Loucy (cell line): ENCODE measurements around the gene B4GALNT3.

Experiments used
- H2AFZ ChIP-seq: fragments of 200-600 bp; sonication (generic); 2 replicates; pipeline ENCODE4 v1.6.0; 2016; ENCODE audit warnings: antibody characterized with exemption, mild to moderate bottlenecking, low read length, moderate library complexity
- H3F3A ChIP-seq: fragments of 200-600 bp; 2 replicates; pipeline ENCODE4 v1.6.0; 2016; ENCODE audit warnings: antibody characterized with exemption, low read depth, mild to moderate bottlenecking
- H3K27me3 ChIP-seq: fragments of 200-600 bp; sonication (generic); 2 replicates; pipeline ENCODE4 v1.6.1; 2014; ENCODE audit warnings: low read length, mild to moderate bottlenecking; ENCODE audit not compliant: insufficient read depth, poor library complexity, severe bottlenecking
- H3K36me3 ChIP-seq: fragments of 200-600 bp; sonication (generic); 2 replicates; pipeline ENCODE4 v1.6.1; 2016; ENCODE audit warnings: low read length; ENCODE audit not compliant: insufficient read depth
- H3K4me1 ChIP-seq: fragments of 200-600 bp; sonication (generic); 2 replicates; pipeline ENCODE4 v1.5.1; 2014; ENCODE audit warnings: low read length, mild to moderate bottlenecking; ENCODE audit not compliant: insufficient read depth, poor library complexity, severe bottlenecking
- H3K4me2 ChIP-seq: fragments of 200-600 bp; sonication (generic); 2 replicates; pipeline ENCODE4 v1.6.0; 2014; ENCODE audit warnings: antibody characterized with exemption, low read length, low read depth, mild to moderate bottlenecking; ENCODE audit not compliant: poor library complexity, severe bottlenecking
- H3K4me3 ChIP-seq: fragments of 200-600 bp; sonication (generic); 2 replicates; pipeline ENCODE4 v1.5.1; 2014; ENCODE audit warnings: low read length, mild to moderate bottlenecking, mixed read lengths; ENCODE audit not compliant: poor library complexity, severe bottlenecking
- H3K79me2 ChIP-seq: fragments of 200-600 bp; sonication (generic); 2 replicates; pipeline ENCODE4 v1.6.1; 2014; ENCODE audit warnings: low read length; ENCODE audit not compliant: insufficient read depth
- H3K9ac ChIP-seq: fragments of 200-600 bp; sonication (generic); 2 replicates; pipeline ENCODE4 v1.6.0; 2014; ENCODE audit warnings: mild to moderate bottlenecking, low read depth, low read length, moderate library complexity; ENCODE audit not compliant: poor library complexity, severe bottlenecking
- H3K9me2 ChIP-seq: fragments of 200-600 bp; sonication (generic); replicated peaks from 2 replicates; pipeline ENCODE4 v1.6.1; 2016; ENCODE audit warnings: low read depth, low read length, mixed read lengths
- H3K9me3 ChIP-seq: fragments of 200-600 bp; sonication (generic); 2 replicates; pipeline ENCODE4 v1.6.1; 2014; ENCODE audit warnings: mild to moderate bottlenecking, antibody characterized with exemption, low read length, low read depth; ENCODE audit not compliant: insufficient read depth
- H4K20me1 ChIP-seq: fragments of 200-600 bp; sonication (generic); 2 replicates; pipeline ENCODE4 v1.6.0; 2014; ENCODE audit warnings: antibody characterized with exemption, low read length, mild to moderate bottlenecking; ENCODE audit not compliant: insufficient read depth, poor library complexity, severe bottlenecking
- CTCF ChIP-seq: fragments of 200-600 bp; sonication (generic); conservative IDR thresholded peaks from 2 replicates; pipeline ENCODE4 v1.5.1; 2014; ENCODE audit warnings: mild to moderate bottlenecking, antibody characterized with exemption, low read length
- EZH2phosphoT487 ChIP-seq: fragments of 200-600 bp; IDR thresholded peaks from 2 replicates; pipeline ENCODE4 v1.6.1; 2018; ENCODE audit warnings: antibody characterized with exemption, mild to moderate bottlenecking, moderate library complexity, borderline replicate concordance

The B4GALNT3 gene

GRCh38 chr12:495466-495865 is 35.7 kb downstream of the B4GALNT3 start:
- Histone ChIP-seq H3K27me3 (no peaks in the 10 kb centered on the region), H3K9me3 (peaks cover 7% of the 10 kb centered on the region; the same call in 1 of the 2 replicates), H3K4me1 (no peaks in the 10 kb centered on the region), H3K4me2 (no peak overlapping the region), H3K9me2 (no peaks in the 10 kb centered on the region), H3K4me3 (no peak overlapping the region), H3K9ac (no peak overlapping the region), H2AFZ (no peak overlapping the region), H3K79me2 (no peaks in the 10 kb centered on the region), H4K20me1 (no peaks in the 10 kb centered on the region), H3F3A (no peaks in the 10 kb centered on the region), H3K36me3 (no peaks in the 10 kb centered on the region)
- TF ChIP-seq CTCF (no peak), EZH2phosphoT487 (no peak)

DNA sequence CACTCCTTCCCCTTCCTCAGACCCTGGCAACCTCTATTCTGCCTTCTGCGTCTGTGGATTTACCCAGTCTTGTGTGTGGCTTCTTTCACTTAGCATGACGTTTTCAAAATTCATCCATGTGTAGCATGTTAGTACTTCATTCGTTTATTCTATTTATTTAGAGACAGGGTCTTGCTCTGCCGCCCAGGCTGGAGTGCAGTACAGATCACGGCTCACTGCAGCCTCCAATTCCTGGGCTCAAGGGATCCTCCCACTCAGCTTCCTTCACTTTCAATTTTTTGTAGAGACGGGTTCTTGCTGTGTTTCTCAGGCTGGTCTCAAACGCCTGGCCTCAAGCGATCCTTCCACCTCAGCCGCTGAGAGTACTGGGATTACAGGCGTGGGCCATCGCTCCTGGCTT is 37.0 kb downstream of the B4GALNT3 start:
- Histone ChIP-seq H3K9me3 (peaks cover 7% of the 10 kb centered on the region; the same call in 1 of the 2 replicates), H3K4me3 (no peak overlapping the region), H3F3A (no peaks in the 10 kb centered on the region), H4K20me1 (no peaks in the 10 kb centered on the region), H3K4me2 (no peak overlapping the region), H2AFZ (no peak overlapping the region), H3K9ac (no peak overlapping the region), H3K79me2 (no peaks in the 10 kb centered on the region), H3K27me3 (no peaks in the 10 kb centered on the region), H3K9me2 (no peaks in the 10 kb centered on the region), H3K36me3 (no peaks in the 10 kb centered on the region), H3K4me1 (no peaks in the 10 kb centered on the region)
- TF ChIP-seq CTCF (no peak), EZH2phosphoT487 (no peak)

DNA sequence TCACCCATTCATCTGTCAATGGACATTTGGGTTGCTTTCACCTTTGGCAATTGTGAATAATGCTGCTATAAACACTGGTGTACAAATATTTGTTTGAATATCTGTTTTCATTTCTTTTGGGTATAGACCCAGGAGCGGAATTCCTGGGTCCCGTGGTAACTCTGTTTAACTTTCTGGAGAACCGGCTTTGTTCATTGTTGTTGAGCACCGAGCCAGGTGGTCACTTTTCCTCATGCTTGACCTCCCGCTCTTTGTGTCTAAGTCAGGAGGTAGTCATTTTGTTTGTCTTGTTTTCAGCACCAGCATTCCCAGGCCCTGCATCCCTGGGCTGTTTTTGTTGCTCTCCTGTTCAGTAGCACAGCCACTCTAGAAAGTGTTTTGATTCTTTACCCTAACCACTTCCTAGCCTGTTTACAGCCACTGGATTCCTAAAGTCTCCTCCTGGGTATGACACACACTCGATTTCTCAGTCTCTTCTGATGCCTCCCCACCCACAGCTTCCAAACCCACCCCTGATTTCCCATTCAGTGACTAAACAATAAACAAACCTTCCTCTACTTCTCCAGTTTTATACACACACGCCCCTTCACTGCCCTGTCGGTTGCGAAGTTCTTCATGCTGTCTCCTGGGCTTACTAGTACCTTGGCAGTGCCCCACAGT is 37.9 kb downstream of the B4GALNT3 start:
- Histone ChIP-seq H3K4me1 (no peaks in the 10 kb centered on the region), H3K27me3 (no peaks in the 10 kb centered on the region), H3K79me2 (no peaks in the 10 kb centered on the region), H3K9me3 (peaks cover 4% of the 10 kb centered on the region; the same call in 1 of the 2 replicates), H3K9ac (no peak overlapping the region), H2AFZ (no peak overlapping the region), H3K36me3 (no peaks in the 10 kb centered on the region), H3K4me3 (no peak overlapping the region), H3F3A (no peaks in the 10 kb centered on the region), H3K4me2 (no peak overlapping the region), H3K9me2 (no peaks in the 10 kb centered on the region), H4K20me1 (no peaks in the 10 kb centered on the region)
- TF ChIP-seq EZH2phosphoT487 (no peak), CTCF (no peak)
